RWPE1 (cell line): Measurements from ENCODE around the gene TIGD4.

Experiments used
- CTCF ChIA-PET: fragments of 350-600 bp; sonication (Branson Sonifier 250); formaldehyde crosslinking; extraction: SDS; loops from one replicate; lab custom pipeline; 2021; lab: Yijun Ruan, JAX
- POLR2A ChIA-PET: fragments of 400-600 bp; formaldehyde crosslinking; extraction: SDS; loops from one replicate; lab custom pipeline; 2020; ENCODE audit warnings: antibody characterized with exemption; ENCODE audit not compliant: low non-redundant PET; lab: Yijun Ruan, JAX
- DNase-seq: peaks from one replicate; pipeline ENCODE4 v3.0.0; 2012; ENCODE audit warnings: low spot score
- H3K27ac ChIP-seq: fragments of 450-650 bp; 2 replicates; pipeline ENCODE4 v1.5.1; 2017
- CTCF ChIP-seq: fragments of 450-650 bp; conservative IDR thresholded peaks from 2 replicates; pipeline ENCODE4 v1.5.1; 2017; ENCODE audit warnings: low read depth, mild to moderate bottlenecking

Gene TIGD4

GRCh38 chr4:152785639-152786615 lies 6.4 kb upstream of the TIGD4 start:
- POLR2A ChIA-PET: no interaction called here
- H3K27ac ChIP-seq: no peak overlapping the region
- DNase-seq: no peak
- no peak for TF ChIP-seq CTCF
- CTCF ChIA-PET: interaction anchor here (0.6 kb wide), 1 partner anchor 16 kb away, joined by 3 read pairs; no protein-coding TSS in a partner anchor

GRCh38 chr4:152784490-152785350 lies 5.2 kb upstream of the TIGD4 start:
- TF ChIP-seq CTCF: no peak
- no peak overlapping the region for H3K27ac ChIP-seq
- ChIA-PET POLR2A (no interaction called here), CTCF (interaction anchor here (0.6 kb wide), 1 partner anchor 17 kb away, joined by 3 read pairs; no protein-coding TSS in a partner anchor)
- no peak for DNase-seq

- H3K27ac ChIP-seq: peak overlapping the region; percentile 94
- CTCF ChIA-PET: no interaction called here
- POLR2A ChIA-PET: interaction anchor here (0.9 kb wide), 1 partner anchor 101 kb away, joined by 3 read pairs; the partner anchor contains the start of gene TMEM154
- TF ChIP-seq CTCF: no peak
- DNase-seq: peak; percentile 28
These were observed 793 bp upstream of the TIGD4 start for GRCh38 chr4:152780267-152780778.

- no peak for TF ChIP-seq CTCF
- POLR2A ChIA-PET: interaction anchor here (0.6 kb wide), 1 partner anchor 1965 kb away, joined by 3 read pairs; the partner anchor contains the start of gene LRAT
- CTCF ChIA-PET: interaction anchor here (0.6 to 0.9 kb wide), 5 partner anchors 9 to 401 kb away, joined by 3 to 6 read pairs (median 3); no protein-coding TSS in a partner anchor
- peak; percentile 3 for DNase-seq
- peak overlapping the region; percentile 94 for H3K27ac ChIP-seq
These were observed 646 bp downstream of the TIGD4 start for GRCh38 chr4:152778656-152779512.

GRCh38 chr4:152777488-152777887 lies 2.0 kb downstream of the TIGD4 start:
- H3K27ac ChIP-seq: no peak overlapping the region
- POLR2A ChIA-PET: no interaction called here
- DNase-seq: no peak
- no peak for TF ChIP-seq CTCF
- CTCF ChIA-PET: interaction anchor here (0.6 kb wide), 1 partner anchor 323 kb away, joined by 3 read pairs; no protein-coding TSS in a partner anchor
